Thyroid gland (tissue), 4 donors: Measurements from ENCODE around the gene LRMDA.

ENCODE experiments used
- CTCF ChIP-seq, 6 experiments: fragments of 200-600 bp in 3 of 6; fragments of 450-650 bp in 3 of 6; sonication (generic) in 3 of 6; IDR thresholded peaks; one replicate each; pipeline ENCODE4 v1.5.1; 2016 to 2019; ENCODE audit warnings: antibody characterized with exemption in 6 of 6, mild to moderate bottlenecking in 2 of 6, inconsistent platforms in 1 of 6, moderate library complexity in 1 of 6
- POLR2A ChIP-seq, 2 donors: fragments of 450-650 bp; IDR thresholded peaks; one replicate each; pipeline ENCODE4 v1.6.1; 2017; ENCODE audit warnings: antibody characterized with exemption in 2 of 2, mild to moderate bottlenecking in 2 of 2, moderate library complexity in 1 of 2

GRCh38 chr10:76554478-76554877 is 1123.1 kb downstream of the LRMDA start:
- no peak for TF ChIP-seq CTCF (IDR thresholded peaks at IDR 0.05)
- no peak for TF ChIP-seq POLR2A (IDR thresholded peaks at IDR 0.05)
